ENCODE measurements around the gene PRKCZ.

DNA sequence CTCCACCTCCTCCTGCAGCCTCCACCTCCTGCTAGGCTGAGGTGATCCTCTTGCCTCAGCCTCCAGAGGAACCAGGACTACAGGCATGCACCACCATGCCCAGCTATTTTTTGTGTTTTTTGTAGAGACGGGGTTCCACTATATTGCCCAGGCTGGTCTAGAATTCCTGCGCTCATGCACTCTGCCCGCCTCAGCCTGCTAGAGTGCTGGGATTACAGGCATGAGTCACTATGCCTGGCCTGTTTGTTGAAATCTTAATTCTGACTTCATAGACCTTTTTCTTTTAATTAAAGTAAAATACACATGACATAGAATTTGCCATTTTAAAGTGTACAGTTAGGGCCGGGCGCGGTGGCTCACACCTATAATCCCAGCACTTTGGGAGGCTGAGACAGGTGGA lies 101.7 kb downstream of the PRKCZ start:
- TF ChIP-seq EZH2phosphoT487 (IDR thresholded peaks at IDR 0.05; ENCODE audit: borderline replicate concordance, low read depth, low read length), result no peak
- TF ChIP-seq, protein P1, sequence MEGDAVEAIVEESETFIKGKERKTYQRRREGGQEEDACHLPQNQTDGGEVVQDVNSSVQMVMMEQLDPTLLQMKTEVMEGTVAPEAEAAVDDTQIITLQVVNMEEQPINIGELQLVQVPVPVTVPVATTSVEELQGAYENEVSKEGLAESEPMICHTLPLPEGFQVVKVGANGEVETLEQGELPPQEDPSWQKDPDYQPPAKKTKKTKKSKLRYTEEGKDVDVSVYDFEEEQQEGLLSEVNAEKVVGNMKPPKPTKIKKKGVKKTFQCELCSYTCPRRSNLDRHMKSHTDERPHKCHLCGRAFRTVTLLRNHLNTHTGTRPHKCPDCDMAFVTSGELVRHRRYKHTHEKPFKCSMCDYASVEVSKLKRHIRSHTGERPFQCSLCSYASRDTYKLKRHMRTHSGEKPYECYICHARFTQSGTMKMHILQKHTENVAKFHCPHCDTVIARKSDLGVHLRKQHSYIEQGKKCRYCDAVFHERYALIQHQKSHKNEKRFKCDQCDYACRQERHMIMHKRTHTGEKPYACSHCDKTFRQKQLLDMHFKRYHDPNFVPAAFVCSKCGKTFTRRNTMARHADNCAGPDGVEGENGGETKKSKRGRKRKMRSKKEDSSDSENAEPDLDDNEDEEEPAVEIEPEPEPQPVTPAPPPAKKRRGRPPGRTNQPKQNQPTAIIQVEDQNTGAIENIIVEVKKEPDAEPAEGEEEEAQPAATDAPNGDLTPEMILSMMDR (conservative IDR thresholded peaks at IDR 0.05; ENCODE audit: low read length), result no peak
